GM12892 (cell line): ENCODE data around the gene PIWIL4.

Source experiments
- POLR2A ChIP-seq: IDR thresholded peaks from 2 replicates; pipeline ENCODE4 v1.6.1; 2011; ENCODE audit warnings: low read depth, low read length, control low read depth
- POLR2AphosphoS5 ChIP-seq: IDR thresholded peaks from 2 replicates; pipeline ENCODE4 v1.6.1; 2011; ENCODE audit warnings: low read depth, low read length, control low read depth
- TAF1 ChIP-seq: IDR thresholded peaks from 2 replicates; pipeline ENCODE4 v1.6.1; 2011; ENCODE audit warnings: low read depth, mild to moderate bottlenecking, control low read depth, low read length, borderline replicate concordance

DNA sequence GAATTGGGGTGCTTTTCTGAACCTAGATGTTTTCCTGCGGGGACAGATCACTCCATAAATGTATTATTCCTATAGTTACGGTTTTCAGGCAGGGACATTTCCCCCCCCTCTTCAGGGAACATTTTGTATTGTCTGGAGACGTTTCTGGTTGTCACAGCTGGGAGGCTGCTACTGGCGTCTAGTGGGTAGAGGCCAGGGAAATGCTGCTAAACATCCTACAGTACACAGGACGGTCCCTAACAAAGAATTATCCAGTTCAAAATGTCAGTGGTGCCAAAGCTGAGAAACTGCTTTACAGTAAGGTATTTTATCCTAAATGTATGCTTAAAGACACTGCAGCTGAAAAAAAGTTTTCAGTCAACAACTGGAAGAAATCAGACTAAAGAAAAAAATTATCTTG, 19.4 kb downstream of the PIWIL4 start:
- no peak for TF ChIP-seq POLR2AphosphoS5
- no peak for TF ChIP-seq POLR2A
- no peak for TF ChIP-seq TAF1
